Caco-2 (cell line): Measurements from ENCODE around the gene PLCB2. TPM values are rescaled to one million over a fixed set of nuclear protein-coding genes. Genes with fewer than 3 reads are reported as not detected.

ENCODE experiments used
- BruUV-seq: library from RNA; stranded (reverse); fragments of 400-500 nt; replicated peaks from 2 replicates; lab custom pipeline; 2021; lab: Mats Ljungman, UMichigan
- CTCF ChIA-PET: fragments of 300-600 bp; sonication (Branson Sonifier 250); formaldehyde crosslinking; loops from one replicate; lab custom pipeline; 2022; ENCODE audit warnings: antibody characterized with exemption; lab: Charles Lee
- POLR2A ChIA-PET: fragments of 300-600 bp; sonication (Branson Sonifier 250); formaldehyde crosslinking; loops from one replicate; lab custom pipeline; 2022; ENCODE audit warnings: antibody characterized with exemption; lab: Charles Lee
- DNase-seq, 2 experiments: peaks; one replicate each; pipeline versions ENCODE4 v3.0.0 to v3.0.0-alpha.2; 2020 to 2022
- H3K27me3 ChIP-seq: replicated peaks from 2 replicates; pipeline ENCODE4 v1.6.0; 2011; ENCODE audit warnings: low read length; ENCODE audit not compliant: control insufficient read depth, insufficient read depth
- H3K36me3 ChIP-seq: 2 replicates; pipeline ENCODE4 v1.5.1; 2011; ENCODE audit warnings: low read length; ENCODE audit not compliant: control insufficient read depth, insufficient read depth
- H3K4me1 ChIP-seq: fragments of 250-450 bp; sonication (Bioruptor Pico); 2 replicates; pipeline ENCODE4 v1.5.1; 2020; ENCODE audit warnings: mild to moderate bottlenecking
- H3K4me3 ChIP-seq: 2 replicates; pipeline ENCODE4 v1.5.1; 2011; ENCODE audit warnings: low read depth, mild to moderate bottlenecking, control low read depth, low read length
- H3K9me3 ChIP-seq: fragments of 250-450 bp; sonication (Bioruptor Pico); 2 replicates; pipeline ENCODE4 v1.5.1; 2020; ENCODE audit warnings: mild to moderate bottlenecking, moderate library complexity
- H3K27ac Mint-ChIP-seq: one replicate; pipeline ENCODE4 v1.8.0; 2022; ENCODE audit warnings: mixed read lengths; ENCODE audit not compliant: unreplicated experiment
- H3K27me3 Mint-ChIP-seq: one replicate; pipeline ENCODE4 v1.8.0; 2022; ENCODE audit warnings: mixed read lengths; ENCODE audit not compliant: insufficient read depth, unreplicated experiment
- H3K36me3 Mint-ChIP-seq: one replicate; pipeline ENCODE4 v1.8.0; 2022; ENCODE audit warnings: mild to moderate bottlenecking, mixed read lengths; ENCODE audit not compliant: insufficient read depth, unreplicated experiment
- H3K4me1 Mint-ChIP-seq: one replicate; pipeline ENCODE4 v1.8.0; 2022; ENCODE audit warnings: low read depth, mixed read lengths; ENCODE audit not compliant: unreplicated experiment
- H3K4me3 Mint-ChIP-seq: one replicate; pipeline ENCODE4 v1.8.0; 2022; ENCODE audit warnings: mild to moderate bottlenecking, moderate library complexity, mixed read lengths; ENCODE audit not compliant: unreplicated experiment
- H3K9me3 Mint-ChIP-seq: one replicate; pipeline ENCODE4 v1.8.0; 2022; ENCODE audit warnings: mixed read lengths; ENCODE audit not compliant: unreplicated experiment
- intact Hi-C: fragments of 100-400 bp; cut with micrococcal nuclease; formaldehyde crosslinking; loops from one replicate; pipeline ENCODE4 v1.10.0; 2022; ENCODE audit not compliant: unreplicated experiment
- total RNA-seq: library from RNA; stranded (reverse); gene quantifications from 2 replicates; pipeline ENCODE4 v1.2.3, GENCODE V29; 2022
- TF ChIP-seq, protein P1 (sequence below), 2 experiments: fragments of 200-600 bp in 1 of 2; IDR thresholded peaks; 1 replicate in 1 of 2; 2 replicates in 1 of 2; pipeline versions ENCODE4 v1.5.1 to v1.8.0; 2011 to 2022; ENCODE audit warnings: antibody characterized with exemption in 1 of 2, control low read depth in 1 of 2, inconsistent platforms in 1 of 2, low read depth in 1 of 2, low read length in 1 of 2, mild to moderate bottlenecking in 1 of 2, moderate library complexity in 1 of 2; ENCODE audit not compliant: insufficient read depth in 1 of 2, severe bottlenecking in 1 of 2, unreplicated experiment in 1 of 2

The PLCB2 gene
- total RNA-seq, 1 experiment from 2014 or later, result 4.7 TPM

GRCh38 chr15:40327457-40327856, 19.7 kb upstream of the PLCB2 start:
- peaks cover 6% of the 10 kb centered on the region for H3K36me3 Mint-ChIP-seq
- CTCF ChIA-PET, result interaction anchor here (1.9 to 3.2 kb wide), 3 partner anchors 11 to 48 kb away, joined by 4 to 16 read pairs (median 6); no protein-coding TSS in a partner anchor

DNA sequence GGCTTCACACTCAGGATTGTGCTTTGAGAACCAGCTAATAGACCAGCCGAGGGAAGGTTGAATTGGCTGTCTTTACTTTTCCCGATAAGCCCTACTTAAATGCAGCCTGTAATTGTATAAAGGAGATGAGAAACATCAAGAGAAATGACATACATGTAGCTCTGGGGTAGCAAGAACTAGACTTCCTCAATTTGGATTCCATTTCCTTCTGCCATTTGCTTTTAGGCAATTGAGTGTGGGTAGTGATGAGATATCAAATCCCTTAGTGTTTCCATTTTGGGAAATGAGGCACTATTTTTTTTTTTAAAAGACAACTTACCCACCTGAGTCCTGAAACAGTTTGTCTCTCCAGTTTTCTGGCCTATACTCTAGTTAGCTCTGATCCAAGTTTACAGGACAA, 18.0 kb upstream of the PLCB2 start:
- TSS peak; percentile 41 for BruUV-seq
- TF ChIP-seq, protein P1, sequence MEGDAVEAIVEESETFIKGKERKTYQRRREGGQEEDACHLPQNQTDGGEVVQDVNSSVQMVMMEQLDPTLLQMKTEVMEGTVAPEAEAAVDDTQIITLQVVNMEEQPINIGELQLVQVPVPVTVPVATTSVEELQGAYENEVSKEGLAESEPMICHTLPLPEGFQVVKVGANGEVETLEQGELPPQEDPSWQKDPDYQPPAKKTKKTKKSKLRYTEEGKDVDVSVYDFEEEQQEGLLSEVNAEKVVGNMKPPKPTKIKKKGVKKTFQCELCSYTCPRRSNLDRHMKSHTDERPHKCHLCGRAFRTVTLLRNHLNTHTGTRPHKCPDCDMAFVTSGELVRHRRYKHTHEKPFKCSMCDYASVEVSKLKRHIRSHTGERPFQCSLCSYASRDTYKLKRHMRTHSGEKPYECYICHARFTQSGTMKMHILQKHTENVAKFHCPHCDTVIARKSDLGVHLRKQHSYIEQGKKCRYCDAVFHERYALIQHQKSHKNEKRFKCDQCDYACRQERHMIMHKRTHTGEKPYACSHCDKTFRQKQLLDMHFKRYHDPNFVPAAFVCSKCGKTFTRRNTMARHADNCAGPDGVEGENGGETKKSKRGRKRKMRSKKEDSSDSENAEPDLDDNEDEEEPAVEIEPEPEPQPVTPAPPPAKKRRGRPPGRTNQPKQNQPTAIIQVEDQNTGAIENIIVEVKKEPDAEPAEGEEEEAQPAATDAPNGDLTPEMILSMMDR (IDR thresholded peaks at IDR 0.05; ENCODE audit: insufficient read depth in 1 of 2, low read depth in 1 of 2, low read length in 1 of 2, severe bottlenecking in 1 of 2, unreplicated experiment in 1 of 2), result no peak
- Histone ChIP-seq H3K4me1 (peaks cover 15% of the 10 kb centered on the region), H3K9me3 (no peaks in the 10 kb centered on the region), H3K27me3 (no peaks in the 10 kb centered on the region), H3K4me3 (no peak overlapping the region), H3K36me3 (peaks cover 1% of the 10 kb centered on the region; the same call in 1 of the 2 replicates)
- H3K4me1 Mint-ChIP-seq, result peaks cover 17% of the 10 kb centered on the region
- intact Hi-C loops, result no loop called here
- no peaks in the 10 kb centered on the region for H3K9me3 Mint-ChIP-seq
- no peaks in the 10 kb centered on the region for H3K27me3 Mint-ChIP-seq
- peaks cover 6% of the 10 kb centered on the region for H3K36me3 Mint-ChIP-seq
- DNase-seq, result no peak
- ChIA-PET CTCF (interaction anchor here (1.4 kb wide), 2 partner anchors 10 to 12 kb away, joined by 5 to 6 read pairs; no protein-coding TSS in a partner anchor), POLR2A (no interaction called here)
- H3K27ac Mint-ChIP-seq, result no peak overlapping the region
- no peak overlapping the region for H3K4me3 Mint-ChIP-seq

More at GRCh38 chr15:40327457-40327856, 19.7 kb upstream of the PLCB2 start:
- Mint-ChIP-seq H3K27me3 (no peaks in the 10 kb centered on the region), H3K27ac (no peak overlapping the region), H3K4me3 (no peak overlapping the region), H3K9me3 (no peaks in the 10 kb centered on the region), H3K4me1 (peaks cover 9% of the 10 kb centered on the region)
- no peaks in the 10 kb centered on the region for H3K27me3 ChIP-seq
- intact Hi-C loops, result no loop called here
- DNase-seq, result no peak
- POLR2A ChIA-PET, result interaction anchor here (0.8 kb wide), 1 partner anchor 11 kb away, joined by 3 read pairs; no protein-coding TSS in a partner anchor
- H3K4me1 ChIP-seq, result peaks cover 10% of the 10 kb centered on the region
- TF ChIP-seq, protein P1 (IDR thresholded peaks at IDR 0.05; ENCODE audit: insufficient read depth in 1 of 2, low read depth in 1 of 2, low read length in 1 of 2, severe bottlenecking in 1 of 2, unreplicated experiment in 1 of 2), result no peak
- no peaks in the 10 kb centered on the region for H3K9me3 ChIP-seq
- H3K4me3 ChIP-seq, result no peak overlapping the region
- peaks cover 1% of the 10 kb centered on the region; the same call in 1 of the 2 replicates for H3K36me3 ChIP-seq
- no TSS peak for BruUV-seq

GRCh38 chr15:40325188-40325587, 17.5 kb upstream of the PLCB2 start:
- no TSS peak for BruUV-seq
- H3K27me3 Mint-ChIP-seq, result no peaks in the 10 kb centered on the region
- no peaks in the 10 kb centered on the region for H3K9me3 Mint-ChIP-seq
- intact Hi-C loops, result no loop called here
- H3K4me1 Mint-ChIP-seq, result peaks cover 21% of the 10 kb centered on the region
- Histone ChIP-seq H3K4me3 (peak overlapping the region; percentile 74; the same call in 1 of the 2 replicates), H3K4me1 (peaks cover 20% of the 10 kb centered on the region), H3K36me3 (peaks cover 1% of the 10 kb centered on the region; the same call in 1 of the 2 replicates), H3K27me3 (no peaks in the 10 kb centered on the region), H3K9me3 (no peaks in the 10 kb centered on the region)
- ChIA-PET POLR2A (no interaction called here), CTCF (interaction anchor here (1.4 kb wide), 2 partner anchors 10 to 12 kb away, joined by 5 to 6 read pairs; no protein-coding TSS in a partner anchor)
- DNase-seq, result no peak
- peak overlapping the region; percentile 66 for H3K4me3 Mint-ChIP-seq
- H3K27ac Mint-ChIP-seq, result no peak overlapping the region
- H3K36me3 Mint-ChIP-seq, result peaks cover 6% of the 10 kb centered on the region
- TF ChIP-seq, protein P1 (IDR thresholded peaks at IDR 0.05; ENCODE audit: insufficient read depth in 1 of 2, low read depth in 1 of 2, low read length in 1 of 2, severe bottlenecking in 1 of 2, unreplicated experiment in 1 of 2), result no peak
